Right renal pelvis (tissue), 4 donors: ENCODE data around the gene CALM1. TPM values are rescaled to one million over a fixed set of nuclear protein-coding genes. Genes with fewer than 3 reads are reported as not detected.

Experiments
- DNase-seq, 4 donors: peaks; one replicate each; pipeline ENCODE4 v3.0.0-alpha.2; 2013; ENCODE audit warnings: low read depth in 4 of 4, low spot score in 3 of 4, missing footprints in 1 of 4
- polyA plus RNA-seq, 4 donors: library from polyadenylated mRNA; unstranded; fragments of 120-200 nt; gene quantifications; one replicate each; pipeline ENCODE4 v1.2.1, GENCODE V29; 2013; ENCODE audit not compliant: insufficient read length in 4 of 4

The CALM1 gene
- polyA plus RNA-seq, 4 donors = 323 to 439 (median 407) TPM

DNA sequence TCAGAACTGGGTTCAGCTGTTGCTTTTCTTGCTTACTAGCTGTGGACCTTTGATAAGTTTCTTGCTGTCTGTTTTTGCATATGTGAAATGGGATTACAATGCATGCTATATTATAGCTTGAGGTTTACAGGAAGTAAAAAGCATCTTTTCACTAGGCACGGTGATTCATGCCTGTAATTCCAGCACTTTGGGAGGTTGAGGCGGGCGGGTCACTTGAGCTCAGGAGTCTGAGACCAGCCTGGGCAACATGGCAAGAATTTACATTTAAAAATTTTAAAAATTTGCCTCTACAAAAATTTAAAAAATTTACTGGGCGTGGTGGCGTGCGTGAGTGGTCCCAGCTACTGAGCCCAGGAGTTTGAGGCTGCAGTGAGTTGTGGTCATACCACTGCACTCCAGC is 42.0 kb downstream of the CALM1 start:
- DNase-seq = no peak

- no peak for DNase-seq
Observed at GRCh38 chr14:90440021-90440451, 43.2 kb downstream of the CALM1 start.

DNA sequence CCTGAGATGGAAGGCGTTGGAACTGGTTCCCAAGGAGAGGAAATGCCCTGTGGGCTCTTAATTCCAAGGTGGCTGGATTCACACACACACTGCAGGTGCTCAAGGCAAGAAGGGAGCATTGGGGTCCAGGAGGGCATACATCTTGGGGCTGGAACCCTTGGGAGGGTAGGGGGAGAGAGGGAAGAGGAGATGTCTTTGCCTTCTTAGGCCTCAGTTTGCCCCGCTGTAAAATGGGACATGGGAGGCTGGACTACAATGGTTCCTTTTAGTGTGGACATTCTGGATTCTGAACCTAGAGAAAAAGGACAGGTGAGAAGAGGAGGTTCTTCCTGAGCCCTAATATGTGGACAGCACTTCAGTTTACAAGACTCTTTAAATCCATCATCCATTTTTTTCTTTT is 43.8 kb downstream of the CALM1 start:
- no peak for DNase-seq

- no peak for DNase-seq
Observed at GRCh38 chr14:90442388-90442787, 45.6 kb downstream of the CALM1 start.

GRCh38 chr14:90443161-90444076 is 46.6 kb downstream of the CALM1 start:
- DNase-seq = no peak

DNA sequence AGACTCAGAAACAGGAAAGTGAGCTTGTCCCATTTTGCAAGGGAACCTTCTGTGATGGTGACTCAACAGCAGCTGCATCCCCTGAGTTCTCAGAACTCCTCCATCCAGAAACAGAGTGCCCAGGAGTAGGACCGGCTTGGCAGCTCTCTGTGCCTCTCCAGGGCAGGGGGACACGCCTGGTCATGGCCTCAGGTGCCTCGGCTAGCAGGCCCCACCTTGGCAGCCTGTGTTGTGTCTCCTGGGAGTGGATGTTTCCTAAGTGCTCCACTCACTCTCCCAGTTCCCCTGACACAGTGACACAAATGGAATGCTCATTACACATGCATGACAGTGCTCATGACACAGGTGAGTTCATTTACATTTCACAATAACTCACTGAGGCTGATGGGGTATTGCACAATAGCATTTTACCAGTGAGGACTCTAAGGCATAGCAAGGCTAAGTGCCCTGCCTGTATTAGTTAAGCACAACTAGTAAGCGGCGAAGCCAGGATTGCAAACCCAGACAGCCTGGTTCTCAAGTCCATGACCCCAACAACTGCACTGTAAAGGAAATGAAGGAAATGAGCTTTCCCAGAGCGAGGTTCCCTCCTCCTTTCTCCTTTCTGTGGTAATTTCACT is 47.4 kb downstream of the CALM1 start:
- peak in 2 of 4 donors; percentile 16 to 27 for DNase-seq

DNA sequence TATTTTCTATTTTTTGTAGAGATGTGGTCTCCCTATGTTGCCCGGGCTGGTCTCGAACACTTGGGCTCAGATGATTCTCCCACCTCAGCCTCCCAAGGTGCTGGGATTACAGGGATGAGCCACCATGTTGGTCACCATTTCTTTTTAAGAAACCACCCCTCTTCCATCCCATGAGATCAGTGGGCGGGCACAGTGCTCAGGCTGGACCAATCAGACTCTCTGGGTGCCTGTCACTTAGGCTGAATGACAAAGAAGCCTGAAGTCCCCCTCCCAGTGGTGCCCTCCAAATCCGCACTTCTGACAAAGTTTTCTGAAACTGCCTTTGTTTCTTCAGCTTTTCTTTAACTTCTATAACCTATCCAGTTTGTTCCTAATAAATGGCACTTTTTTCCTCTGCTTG is 48.2 kb downstream of the CALM1 start:
- no peak for DNase-seq

GRCh38 chr14:90446405-90446804 is 49.6 kb downstream of the CALM1 start:
- DNase-seq = no peak

DNA sequence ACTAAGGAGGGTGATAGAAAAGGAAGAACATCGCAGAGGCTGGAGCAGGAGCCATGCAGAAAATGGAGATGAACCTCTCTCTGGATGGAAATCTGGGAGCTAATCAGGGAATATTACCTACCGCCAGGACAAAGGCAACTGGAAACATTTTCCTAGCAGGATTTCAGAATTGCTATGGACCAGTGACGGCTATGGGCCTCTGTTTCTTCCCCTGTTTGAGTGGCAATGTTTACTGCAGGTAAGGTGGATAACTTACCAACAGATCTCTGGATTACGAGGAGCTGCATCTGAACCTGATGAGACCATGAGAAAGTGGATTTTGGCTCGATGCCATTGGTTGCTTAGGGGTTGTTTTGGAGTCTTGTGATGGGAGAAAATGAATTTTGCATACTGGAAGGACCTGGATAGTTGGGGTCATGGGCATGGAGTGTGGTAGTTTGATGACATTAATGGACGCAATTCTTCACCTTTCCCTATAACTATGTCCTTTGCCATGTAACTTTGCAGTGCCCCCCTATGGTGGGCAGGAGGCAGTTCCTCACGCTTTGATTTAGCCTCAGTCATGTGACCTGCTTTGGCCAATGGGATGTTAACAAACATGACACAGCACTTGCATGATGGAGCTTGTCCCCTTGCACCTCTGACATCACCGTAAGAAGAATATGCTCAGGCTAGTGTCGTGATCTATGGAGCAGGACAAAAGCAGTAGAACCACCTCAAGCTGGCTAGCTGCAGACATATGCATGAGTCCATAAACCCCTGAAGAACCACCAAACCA is 51.1 kb downstream of the CALM1 start:
- no peak for DNase-seq

- no peak for DNase-seq
Observed at GRCh38 chr14:90449411-90449810, 52.6 kb downstream of the CALM1 start.

DNA sequence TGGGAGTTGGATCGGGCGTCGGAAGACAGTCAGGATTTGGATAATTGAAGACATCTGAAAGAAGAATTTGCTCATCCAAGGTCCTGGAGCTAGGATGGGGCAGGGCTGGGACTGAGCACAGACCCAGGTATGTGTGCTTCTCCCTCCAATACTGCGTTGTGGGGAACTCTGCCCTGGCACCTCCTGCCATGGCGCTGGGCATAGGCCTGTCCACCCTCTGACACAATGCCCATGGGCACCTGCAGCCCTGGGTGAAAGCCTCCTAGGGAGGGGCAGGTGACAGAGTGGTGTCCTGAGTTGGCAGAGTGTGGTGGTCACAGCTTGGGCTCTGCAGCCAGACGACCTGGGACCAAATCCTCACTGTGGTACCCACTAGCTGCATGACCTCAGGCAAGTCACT is 53.3 kb downstream of the CALM1 start:
- no peak for DNase-seq

- no peak for DNase-seq
Observed at GRCh38 chr14:90450667-90451066, 53.8 kb downstream of the CALM1 start.

DNA sequence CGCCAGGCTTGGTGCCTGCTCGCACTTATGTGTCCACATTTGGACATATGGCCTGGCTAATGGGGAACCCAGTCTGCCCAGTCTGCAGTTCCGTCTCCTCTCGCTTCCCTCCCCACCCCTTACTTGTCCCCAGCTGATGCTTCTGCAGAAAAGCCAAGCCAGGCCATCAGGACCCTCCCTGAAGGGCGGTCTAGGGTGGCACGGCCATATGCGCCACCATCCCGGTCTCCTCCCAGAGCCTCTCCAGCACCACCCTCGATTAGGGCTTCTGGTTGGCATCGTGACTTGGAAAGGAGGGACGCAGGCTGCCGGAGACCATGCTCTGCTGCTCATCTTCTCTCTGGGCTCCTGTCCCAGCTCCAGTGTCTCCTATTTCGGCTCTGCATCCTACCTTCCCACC is 54.6 kb downstream of the CALM1 start:
- DNase-seq = no peak

DNA sequence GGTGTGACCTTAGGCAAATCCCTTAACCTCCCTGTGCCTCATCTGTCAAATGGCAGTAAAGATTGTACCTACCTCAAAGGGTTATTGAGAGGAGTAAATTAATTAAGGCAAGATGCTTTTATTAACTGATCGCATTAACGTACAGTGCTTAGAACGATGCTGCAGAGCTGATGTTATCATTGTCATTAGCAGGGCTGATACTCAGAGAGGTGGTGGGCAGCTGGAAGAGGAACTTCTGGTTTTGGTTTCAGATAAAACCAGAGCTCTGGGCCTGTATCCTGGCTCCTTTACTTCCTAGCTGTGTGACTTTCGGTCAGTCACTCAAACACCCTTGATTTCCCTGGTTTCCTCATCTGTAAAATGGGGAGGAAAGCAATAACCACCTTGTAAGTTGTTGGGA is 55.1 kb downstream of the CALM1 start:
- DNase-seq = no peak

GRCh38 chr14:90452366-90452765 is 55.5 kb downstream of the CALM1 start:
- no peak for DNase-seq

DNA sequence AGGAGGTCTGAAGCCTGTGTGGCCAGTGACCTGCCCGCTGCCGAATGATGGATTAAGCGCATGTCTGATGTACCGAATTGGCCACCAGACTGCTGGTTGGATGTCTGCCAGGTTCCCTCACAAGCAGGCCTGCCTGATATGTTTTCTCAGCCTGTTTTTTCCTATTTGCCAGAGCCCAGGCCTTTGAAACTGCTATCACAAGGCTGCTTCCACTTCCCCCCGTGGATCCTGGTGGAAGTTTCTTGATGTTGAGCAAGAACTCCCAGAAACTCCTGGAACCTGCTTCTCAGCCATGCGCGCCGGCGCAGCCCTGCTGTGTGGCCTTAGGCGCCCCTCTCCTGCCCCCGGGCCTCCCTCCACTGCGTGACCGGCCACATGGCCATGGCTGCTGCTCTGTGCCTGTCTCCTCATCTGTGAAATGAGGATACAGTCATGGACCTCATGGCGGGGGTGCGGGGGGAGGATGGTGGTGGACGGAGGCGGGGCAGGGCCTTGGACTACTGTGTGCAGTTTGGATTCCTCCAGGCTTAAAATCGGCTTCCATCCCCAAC is 56.6 kb downstream of the CALM1 start:
- DNase-seq = peak in 2 of 4 donors; percentile 43 to 44

GRCh38 chr14:90454041-90455000 is 57.5 kb downstream of the CALM1 start:
- peak; percentile 73 to 83 (median 76) for DNase-seq

DNA sequence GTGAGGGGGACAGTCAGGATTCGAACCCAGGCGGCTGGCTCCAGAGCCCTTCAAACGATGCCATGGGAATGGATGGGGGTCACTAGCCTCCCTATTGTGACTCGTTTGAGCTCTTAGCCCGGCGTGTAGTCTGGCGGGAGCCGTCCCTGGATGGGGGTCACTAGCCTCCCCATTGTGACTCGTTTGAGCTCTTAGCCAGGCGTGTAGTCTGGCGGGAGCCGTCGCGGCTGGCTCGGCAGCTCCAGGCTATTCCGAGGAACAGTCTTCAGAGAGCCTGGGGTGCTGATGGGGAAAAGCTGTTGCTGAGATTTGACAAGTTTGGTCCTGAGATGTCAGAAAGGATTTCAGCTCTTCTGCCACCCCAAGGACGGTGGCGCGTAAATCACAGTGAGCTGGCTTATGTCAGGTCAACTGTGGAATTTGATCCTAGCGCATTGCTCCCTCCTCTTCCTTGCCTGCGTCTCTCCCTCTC is 58.3 kb downstream of the CALM1 start:
- DNase-seq = peak in 3 of 4 donors; percentile 52 to 67 (median 54)

DNA sequence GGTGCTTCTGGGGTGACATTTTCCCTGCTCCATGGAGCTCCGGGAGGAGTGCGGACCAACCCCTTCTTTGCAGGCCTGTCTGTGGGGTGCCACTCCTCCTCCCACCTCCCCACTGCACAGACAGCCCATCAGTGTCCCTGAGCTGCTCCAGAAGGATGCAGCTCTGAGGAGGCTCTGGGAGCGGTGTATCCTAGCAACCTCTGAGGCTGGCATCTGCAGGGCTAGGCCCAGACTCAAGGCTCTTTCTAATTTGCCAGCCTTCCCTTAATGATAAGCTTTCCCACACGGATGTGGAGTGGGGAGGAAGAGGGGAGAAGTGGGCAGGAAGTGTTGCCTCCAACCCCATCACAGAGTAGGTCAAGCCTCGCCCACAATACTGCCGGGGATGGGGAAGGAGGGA is 59.7 kb downstream of the CALM1 start:
- DNase-seq = no peak

DNA sequence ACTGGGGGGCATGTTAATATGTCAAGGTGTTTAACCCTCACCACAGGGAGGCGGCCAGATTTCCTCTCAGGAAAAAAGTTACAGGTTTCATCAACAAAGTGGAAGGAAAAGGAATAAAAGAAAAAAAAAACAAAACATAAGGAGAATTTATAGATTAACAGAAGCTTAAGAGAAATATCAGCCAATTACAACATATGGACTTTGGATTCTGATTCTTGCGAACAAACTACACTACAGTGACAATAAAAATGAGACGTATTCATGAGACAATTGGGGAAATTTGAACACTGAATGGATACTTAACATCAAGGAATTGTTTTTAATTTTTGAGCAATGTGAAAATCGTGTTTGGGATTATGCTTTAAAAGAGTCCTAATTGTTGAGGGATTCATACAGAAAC is 60.4 kb downstream of the CALM1 start:
- DNase-seq = no peak
